NCI-H82 treated with DMSO at 0.1 percent for 48 hours (cell line): Measurements from ENCODE around the gene ASAP2.

Experiments
- DNase-seq: peaks from one replicate; lab custom pipeline; 2025; ENCODE audit not compliant: unreplicated experiment; lab: John Stamatoyannopoulos, UW

ASAP2 gene

DNA sequence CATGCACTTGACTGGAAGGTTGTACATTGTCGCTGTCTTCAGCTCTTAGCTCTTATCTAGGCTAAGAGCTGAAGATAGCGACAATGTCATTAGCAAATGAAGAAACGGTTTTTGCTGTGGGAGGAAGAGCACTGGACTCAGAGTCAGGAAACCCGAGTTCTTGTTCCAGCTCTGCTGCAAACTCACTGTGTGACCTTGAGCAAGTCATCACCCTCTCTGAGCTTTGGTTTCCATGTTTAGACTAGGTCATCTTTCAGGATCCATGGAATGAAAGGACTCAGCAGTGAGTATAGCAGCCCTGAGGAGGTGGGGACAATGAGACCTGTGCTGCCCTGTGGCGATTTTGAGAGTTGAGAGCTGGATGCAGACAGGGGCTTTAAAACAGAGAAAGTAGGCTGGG lies 85.3 kb downstream of the ASAP2 start:
- DNase-seq: no peak

DNA sequence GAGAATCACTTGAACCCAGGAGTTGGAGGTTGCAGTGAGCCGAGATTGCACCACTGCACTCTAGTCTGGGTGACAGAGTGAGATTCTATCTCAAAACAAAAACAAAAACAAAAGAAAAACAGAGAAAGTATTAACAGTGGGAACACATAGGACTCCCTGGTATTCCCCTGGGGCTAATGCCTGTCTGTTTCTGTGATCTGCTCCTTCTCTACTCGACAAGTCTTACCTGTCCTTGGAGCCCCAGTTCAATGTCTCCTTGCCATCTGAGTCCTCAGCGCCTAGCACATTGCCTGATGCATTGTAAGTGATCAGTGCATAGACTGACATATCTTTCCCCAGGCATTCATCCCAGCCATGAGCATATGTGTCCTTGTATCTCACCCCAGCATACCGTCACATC lies 85.8 kb downstream of the ASAP2 start:
- DNase-seq: no peak

DNA sequence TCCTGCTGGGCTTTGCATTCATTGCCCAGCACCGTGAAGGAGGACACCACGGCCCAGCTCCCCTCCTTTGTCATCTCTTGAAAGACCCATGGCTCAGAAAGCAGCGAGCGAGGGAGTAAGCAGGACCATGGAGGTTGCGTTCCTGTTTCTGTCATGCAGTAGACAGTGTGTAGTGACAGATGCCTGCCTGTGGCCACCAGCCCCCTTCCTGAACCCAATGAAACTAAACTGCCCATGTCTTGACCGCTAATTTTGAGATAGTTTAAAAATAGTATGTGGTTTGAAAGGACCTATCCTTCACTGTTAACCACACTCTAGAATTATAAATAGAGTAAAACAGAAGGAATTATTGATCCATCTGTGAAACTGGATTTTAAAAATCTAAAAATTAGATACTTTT lies 88.2 kb downstream of the ASAP2 start:
- DNase-seq: no peak

GRCh38 chr2:9296559-9296958 lies 89.9 kb downstream of the ASAP2 start:
- DNase-seq: no peak

DNA sequence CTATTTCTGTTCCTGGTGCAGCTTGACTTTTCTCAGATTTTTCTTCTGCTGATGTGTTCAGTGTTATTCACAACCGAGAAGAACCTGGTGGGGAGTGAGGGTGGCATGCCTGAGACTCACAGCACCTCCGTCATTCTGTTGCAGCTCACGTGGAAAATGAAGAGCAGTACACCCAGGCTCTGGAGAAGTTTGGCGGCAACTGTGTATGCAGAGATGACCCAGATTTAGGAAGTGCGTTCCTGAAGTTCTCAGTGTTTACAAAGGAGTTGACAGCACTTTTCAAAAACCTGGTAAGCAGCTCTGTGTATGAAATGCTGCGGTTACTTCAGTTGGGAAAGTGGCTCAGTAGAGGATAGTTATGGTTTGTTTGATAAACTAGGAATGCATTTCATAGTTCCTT lies 90.5 kb downstream of the ASAP2 start:
- no peak for DNase-seq

- DNase-seq: no peak
Observed at GRCh38 chr2:9297807-9298206, 91.2 kb downstream of the ASAP2 start.

GRCh38 chr2:9298583-9298982 lies 92.0 kb downstream of the ASAP2 start:
- no peak for DNase-seq

DNA sequence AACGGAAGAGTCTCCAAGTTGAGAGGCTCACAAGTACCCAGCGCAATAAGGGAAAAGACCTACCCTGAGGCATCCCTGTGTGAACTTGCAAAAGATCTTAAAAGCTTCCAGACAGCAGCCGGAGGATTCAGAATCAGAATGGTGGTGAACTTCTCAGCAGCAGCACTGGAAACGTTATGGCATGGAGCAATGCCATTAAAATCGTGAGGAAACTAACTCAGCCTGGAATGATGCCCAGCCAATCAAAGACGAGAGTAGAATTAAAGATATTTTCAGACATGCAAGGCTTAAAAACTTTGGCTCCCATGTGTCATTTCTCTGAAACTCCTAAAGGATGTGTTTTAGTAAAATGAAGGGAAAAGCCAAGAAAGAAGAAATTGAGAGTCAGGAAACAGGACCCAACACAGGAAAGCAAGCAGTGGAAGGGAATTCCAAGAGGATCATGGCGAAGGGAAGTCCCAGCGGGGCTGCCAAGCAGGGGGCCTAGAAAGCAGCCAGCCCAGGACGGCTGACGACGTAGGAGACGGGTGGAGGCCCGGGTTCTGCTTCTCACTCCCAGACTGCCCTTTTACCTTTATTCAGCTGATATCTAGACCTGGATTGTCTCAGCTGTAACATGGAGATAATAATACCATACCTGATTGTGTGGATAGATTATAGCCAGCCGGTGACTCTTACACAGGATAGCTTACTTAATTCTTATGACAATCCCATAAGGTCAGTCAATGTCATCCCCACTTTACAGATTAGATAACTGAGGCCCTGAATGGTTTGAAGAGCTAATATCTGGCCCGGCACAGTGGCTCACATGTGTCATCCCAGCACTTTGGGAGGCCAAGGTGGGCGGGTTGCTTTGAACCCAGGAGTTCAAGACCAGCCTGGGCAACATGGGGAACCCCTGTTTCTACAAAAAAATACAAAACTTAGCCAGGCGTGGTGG lies 92.8 kb downstream of the ASAP2 start:
- no peak for DNase-seq

- DNase-seq: no peak
Observed at GRCh38 chr2:9300214-9300613, 93.6 kb downstream of the ASAP2 start.

- no peak for DNase-seq
Observed at GRCh38 chr2:9300829-9301453, 94.3 kb downstream of the ASAP2 start.

DNA sequence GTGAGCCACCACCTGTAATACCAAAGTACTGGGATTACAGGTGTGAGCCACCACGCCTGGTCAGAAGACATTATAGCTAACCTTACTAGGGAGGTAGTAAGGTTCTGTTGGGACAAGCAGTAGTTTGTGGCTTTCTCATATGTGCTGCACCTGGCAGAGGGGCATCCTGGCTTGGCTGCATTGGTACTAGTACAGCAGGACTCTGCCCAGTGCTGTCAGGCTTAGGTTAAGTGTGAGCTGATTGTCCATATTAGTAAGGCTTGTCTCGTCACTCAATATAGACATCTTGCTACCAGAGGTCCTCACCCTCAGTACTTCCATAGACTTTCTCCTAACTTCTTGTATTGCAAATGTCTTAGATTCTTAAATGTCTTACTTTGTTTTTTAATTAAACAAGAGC lies 96.1 kb downstream of the ASAP2 start:
- DNase-seq: no peak

GRCh38 chr2:9303528-9304225 lies 97.1 kb downstream of the ASAP2 start:
- DNase-seq: no peak

GRCh38 chr2:9306911-9307310 lies 100.3 kb downstream of the ASAP2 start:
- DNase-seq: no peak

DNA sequence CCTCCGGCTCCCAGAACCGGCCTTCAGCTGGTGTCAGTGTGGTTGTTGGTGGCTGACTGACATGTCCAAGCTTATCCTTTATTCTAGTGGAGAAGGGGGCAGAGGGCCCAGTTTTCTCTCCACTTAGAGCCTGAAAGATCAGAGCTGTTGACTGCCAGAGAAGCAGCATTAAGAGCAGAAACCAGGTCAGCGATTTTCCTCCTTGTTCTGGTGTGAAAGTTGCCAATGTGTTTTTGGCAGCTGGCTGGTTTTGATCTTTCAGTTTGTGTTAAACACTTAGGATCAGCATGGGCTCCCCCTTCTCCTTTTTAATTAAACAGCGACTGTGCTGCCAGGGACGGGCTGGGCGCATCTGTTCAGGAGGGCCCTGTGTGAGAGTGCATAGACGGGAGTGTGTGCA lies 100.9 kb downstream of the ASAP2 start:
- no peak for DNase-seq

DNA sequence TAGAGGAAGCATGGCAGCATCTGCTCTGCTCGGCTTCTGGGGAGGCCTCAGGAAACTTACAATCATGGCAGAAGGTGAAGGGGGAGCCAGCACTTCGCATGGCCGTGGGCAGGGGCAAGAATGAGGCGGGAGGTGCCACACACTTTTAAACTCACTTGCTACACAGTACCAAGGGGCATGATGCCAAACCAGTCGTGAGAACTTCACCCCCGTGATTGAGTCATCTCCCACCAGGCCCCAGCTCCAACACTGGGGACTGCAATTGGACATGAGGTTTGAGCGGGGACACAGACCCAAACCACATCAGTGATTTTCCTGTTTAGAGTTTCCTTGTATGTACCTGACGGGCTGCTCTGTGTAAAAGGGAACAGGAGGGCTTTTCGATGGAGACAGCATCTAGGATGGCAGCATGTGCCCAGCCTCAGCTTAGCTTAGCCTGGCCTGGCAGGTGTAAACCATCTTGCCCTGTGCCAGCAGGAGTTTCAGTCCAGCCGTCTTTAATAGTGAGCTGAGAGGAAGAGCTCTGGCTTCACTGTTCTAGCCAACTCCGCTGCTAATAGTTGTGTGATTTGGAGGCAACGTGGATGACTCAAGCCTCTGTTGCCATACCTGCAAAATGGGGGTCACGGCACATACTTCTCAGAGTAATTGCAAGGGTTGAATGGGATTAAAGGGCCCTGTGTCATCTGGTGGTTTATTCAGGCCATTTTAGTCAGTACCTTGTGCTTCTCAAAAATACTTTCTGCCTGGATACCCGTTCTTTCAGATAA lies 101.8 kb downstream of the ASAP2 start:
- DNase-seq: no peak

DNA sequence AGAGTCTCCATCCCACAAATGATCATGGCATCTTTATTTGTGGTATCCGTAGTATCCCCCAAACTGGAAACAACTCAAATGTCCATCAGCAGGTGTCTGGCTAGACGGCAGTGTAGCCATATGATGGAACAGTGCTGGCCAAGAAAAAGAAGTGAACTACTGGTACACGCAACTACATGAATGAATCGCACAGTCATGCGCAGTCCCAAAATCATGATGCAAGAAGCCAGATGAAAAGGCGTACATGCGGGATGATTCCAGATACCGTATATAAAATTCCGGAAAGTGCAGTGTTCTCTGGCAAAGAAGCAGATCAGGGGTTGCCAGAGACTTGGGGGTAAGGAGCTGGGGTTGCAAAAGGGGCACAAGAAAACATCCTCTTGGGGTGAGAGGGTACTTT lies 102.5 kb downstream of the ASAP2 start:
- DNase-seq: no peak

GRCh38 chr2:9310377-9310776 lies 103.8 kb downstream of the ASAP2 start:
- no peak for DNase-seq

- no peak for DNase-seq
Observed at GRCh38 chr2:9310798-9311197, 104.2 kb downstream of the ASAP2 start.

GRCh38 chr2:9311488-9311887 lies 104.9 kb downstream of the ASAP2 start:
- no peak for DNase-seq

- no peak for DNase-seq
Observed at GRCh38 chr2:9312591-9312990, 106.0 kb downstream of the ASAP2 start.

DNA sequence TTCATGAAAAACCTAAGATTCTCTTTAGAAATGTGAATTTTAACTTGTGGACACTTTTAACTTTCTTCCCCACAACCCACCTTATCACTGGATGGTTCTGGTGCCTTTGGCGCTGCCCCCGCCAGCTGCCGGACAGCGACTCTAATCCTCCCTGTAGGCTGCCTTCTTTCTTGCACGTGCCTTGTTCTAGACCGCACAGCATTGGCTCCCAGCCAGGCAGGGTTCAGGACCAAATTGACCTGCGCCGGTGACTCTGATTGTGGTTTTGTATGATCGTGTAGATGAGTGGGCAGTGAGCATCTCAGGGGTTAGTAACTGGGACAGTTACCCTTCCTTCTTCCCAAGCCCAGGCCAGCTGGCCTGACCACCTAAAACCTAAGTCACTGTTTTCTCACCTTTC lies 106.8 kb downstream of the ASAP2 start:
- no peak for DNase-seq
